DMS79 (cell line): ENCODE results near the gene NELFB.
"Not testable (repeated sequence)": the region's sequence is repeated elsewhere in the genome, so short reads cannot be mapped to it uniquely, and the experiment has no call there.

Experiments used
- DNase-seq: peaks from one replicate; lab custom pipeline; 2025; lab: John Stamatoyannopoulos, UW

The NELFB gene

GRCh38 chr9:137234758-137235423 is 20.2 kb upstream of the NELFB start:
- DNase-seq, result no peak

DNA sequence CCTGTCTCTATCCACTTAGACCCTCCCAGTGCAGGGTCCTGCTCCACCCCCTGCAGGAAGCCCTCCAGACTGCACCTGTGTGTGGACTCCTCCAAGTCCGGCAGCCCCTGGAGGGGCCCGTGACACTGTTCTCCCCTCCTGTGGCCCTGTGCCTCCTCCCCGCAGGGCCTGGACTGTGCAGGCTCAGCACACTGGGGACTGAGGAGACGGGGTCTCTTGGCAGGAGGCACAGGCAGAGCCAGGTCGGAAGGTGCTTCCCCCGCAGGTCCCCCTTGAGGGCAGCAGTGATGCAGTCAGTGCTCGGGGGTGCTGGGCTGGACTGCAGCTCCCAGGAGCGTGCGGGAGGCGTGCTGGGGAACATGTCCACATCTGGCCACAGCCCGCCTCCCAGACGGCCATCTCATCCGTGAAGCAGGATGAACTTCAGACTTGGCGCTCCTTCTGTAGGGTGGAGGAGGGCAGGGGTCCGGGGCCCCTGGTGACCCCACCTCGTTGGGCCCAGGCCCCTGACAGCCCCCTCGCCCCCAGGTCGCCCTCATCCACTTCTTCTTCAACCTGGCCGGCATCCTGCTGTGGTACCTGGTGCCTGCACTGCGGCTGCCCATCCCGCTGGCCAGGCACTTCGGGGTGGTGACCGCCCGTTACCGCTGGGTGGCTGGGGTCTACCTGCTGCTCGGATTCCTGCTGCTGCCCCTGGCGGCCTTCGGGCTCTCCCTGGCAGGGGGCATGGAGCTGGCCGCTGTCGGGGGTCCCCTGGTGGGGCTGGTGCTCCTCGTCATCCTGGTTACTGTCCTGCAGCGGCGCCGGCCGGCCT is 19.5 kb upstream of the NELFB start:
- no peak for DNase-seq

GRCh38 chr9:137236238-137236935 is 18.7 kb upstream of the NELFB start:
- DNase-seq, result peak; percentile 71

- DNase-seq, result no peak
These were observed 18.1 kb upstream of the NELFB start for GRCh38 chr9:137236936-137237421.

DNA sequence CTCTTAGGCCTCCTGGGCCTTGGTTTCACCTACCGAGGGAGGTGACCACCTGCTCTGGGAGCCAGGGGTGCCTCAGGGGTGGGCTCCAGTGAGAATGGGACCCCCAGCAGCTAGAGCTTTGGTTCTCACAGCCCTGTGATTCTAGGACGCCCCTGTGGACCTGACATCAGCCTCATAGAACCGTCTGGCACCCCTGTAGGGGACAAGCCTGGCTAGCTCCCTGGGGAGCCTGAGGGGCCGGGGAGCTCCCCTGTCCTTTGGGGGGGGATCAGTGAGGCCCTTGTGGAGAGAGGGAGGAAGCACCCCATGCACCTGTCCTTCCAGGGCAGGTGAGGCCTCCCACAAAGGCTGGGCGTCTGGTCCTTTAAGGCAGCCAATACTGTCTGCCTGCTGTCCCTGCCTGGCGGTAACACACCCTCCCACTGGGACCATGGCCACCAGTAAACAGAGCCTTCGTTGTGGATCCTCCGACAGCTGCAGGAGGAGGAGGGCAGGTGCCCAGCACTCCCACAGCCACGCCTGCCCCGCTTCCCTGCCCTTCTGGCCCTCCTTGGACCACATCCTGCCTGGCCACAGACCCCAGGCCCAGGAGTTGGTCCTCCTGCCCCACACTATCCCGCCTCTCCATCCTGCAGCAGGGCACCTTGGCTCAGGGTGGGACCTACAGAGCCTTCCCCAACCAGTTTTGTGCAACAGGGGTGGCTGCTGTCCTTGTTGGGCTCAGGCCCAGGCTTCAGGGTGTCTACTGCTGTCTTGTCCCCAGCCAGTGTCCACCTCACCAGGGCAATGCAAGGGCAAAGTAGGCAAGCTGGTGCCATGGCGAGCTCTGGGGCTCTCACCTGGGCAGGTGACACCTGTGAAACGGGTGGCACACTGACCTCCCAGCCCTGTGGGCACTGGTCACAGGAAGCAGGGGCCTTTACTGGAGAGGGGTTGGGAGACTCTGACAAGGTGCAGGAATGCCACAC is 17.1 kb upstream of the NELFB start:
- DNase-seq, result no peak

DNA sequence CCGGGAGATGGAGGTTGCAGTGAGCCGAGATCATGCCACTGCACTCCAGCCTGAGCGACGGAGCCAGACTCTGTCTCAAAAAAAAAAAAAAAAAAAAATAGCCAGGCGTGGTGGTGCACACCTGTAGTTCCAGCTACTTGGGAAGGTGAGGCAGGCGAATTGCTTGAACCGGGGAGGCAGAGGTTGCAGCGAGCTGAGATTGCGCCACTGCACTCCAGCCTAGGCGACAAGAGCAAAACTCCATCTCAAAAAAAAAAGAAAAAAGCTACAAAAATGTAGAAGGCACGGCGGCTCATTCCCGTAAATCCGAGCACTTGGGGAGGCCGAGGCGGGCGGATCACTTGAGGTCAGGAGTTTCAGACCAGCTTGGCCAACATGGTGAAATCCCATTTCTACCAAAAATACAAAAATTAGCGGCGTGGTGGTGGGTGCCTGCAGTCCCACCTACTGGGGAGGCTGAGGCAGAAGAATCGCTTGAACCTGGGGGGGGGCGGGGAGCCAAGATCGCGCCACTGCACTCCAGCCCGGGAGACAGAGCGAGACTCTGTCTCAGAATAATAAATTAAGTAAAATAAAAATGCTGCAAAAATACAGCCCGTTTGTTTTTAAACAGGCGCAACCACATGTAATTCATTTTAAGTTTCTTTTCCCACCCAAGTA is 15.5 kb upstream of the NELFB start:
- DNase-seq, result not testable (repeated sequence)

- DNase-seq, result peak; percentile 31
These were observed 14.7 kb upstream of the NELFB start for GRCh38 chr9:137240318-137240840.

DNA sequence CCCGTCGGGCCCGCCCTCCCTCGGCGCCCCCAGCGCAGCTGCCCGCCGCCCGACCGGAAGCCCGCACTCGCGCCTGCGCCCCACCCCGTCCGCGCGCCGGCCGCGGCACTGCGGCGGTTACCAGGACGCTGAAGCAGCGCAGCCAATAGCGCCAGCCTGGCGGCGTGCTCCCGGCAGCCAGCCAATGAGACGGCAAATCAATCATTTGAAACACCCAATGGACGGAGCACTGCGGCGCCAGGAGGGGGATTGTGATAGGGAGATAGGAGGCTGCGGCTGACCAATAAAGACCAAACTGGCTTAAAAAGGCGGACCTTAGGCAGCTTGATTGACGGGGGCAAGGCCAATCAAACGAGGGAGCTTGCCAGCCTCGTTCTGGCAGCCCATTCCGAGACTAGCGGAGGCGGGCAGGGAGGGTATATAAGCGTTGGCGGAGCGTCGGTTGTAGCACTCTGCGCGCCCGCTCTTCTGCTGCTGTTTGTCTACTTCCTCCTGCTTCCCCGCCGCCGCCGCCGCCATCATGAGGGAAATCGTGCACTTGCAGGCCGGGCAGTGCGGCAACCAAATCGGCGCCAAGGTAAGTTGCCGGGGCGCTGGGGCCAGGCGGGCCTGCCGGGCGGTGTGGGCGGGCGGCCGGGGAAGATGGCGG is 14.2 kb upstream of the NELFB start, which contains the start of gene TUBB4B:
Gene TUBB4B (plus strand): TSS at position 447 of the 649 bp plus-strand sequence. CDS start 74 bp downstream, at position 521.
- DNase-seq, result peak; percentile 99

DNA sequence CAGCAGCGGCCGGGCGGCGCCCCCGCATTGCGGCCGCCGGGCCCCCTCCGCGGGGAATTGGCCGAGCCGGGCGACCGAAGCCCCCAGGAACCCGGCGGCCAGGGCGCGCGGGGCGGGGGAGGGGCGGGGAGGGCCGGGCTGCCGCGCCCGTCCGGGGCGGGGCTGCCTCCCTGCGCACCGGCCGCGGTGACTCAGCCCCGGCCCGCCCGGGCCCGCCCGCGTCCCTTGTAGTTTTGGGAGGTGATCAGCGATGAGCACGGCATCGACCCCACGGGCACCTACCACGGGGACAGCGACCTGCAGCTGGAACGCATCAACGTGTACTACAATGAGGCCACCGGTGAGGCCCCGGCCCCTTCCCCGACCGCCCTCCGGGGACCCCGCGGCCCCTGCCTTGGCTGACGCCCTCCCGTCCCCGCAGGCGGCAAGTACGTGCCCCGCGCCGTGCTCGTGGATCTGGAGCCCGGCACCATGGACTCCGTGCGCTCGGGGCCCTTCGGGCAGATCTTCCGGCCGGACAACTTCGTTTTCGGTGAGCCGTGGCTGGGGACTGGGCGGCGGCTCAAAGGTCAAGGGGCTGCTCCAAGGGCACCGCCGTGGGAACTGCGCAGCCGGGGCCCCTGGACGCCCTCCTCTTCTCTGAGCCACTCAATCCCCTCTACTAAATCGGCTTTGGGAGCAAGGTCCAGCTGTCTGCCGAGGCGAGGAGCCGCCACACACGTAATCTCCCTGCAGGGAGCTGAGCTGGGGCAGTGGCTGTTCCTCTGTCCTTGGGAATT is 13.4 kb upstream of the NELFB start:
- DNase-seq, result no peak

GRCh38 chr9:137242269-137243203 is 12.6 kb upstream of the NELFB start:
- DNase-seq, result no peak

GRCh38 chr9:137243266-137243625 is 11.9 kb upstream of the NELFB start:
- DNase-seq, result not testable (repeated sequence)

DNA sequence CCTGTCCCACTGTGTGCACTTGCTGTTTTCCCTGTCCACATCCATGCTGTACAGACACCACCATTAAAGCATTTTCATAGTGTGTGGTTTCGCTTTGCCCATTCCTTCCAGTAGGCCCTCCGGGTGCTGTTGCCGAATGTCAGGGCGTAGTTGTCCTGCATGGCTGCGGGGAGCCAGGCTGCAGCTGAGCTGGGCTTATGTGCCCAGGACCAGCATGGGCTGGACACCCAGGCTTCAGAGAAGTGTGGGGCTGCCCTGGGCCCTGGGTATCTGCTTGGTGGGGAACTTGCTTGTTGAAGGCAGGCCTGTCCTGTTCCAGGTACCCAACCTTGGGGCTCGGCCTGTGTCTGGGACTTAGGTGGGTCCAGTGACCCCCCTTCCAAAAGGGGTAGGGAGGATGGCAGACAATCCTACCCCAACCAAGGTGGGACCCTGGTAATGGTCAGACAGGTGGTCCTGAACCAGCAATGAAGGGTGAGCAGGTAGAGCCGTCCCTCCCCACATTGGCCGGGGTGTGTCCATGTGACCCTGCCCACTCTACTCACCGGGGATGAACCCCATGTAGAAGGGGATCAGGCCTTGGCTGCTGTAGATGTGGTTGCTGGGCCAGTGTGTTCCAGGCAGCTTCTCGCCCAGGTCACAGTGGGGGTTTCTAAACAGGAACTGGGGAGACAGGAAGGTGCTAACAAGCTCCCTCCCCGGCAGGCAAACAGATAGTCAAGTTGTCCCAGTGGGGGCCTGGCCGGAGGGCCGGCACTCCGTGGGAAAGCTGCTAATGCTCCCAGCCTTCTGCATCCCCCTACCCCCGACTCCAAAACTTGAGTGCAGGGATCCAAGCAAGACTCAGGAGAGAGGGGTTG is 11.3 kb upstream of the NELFB start:
- DNase-seq, result no peak

GRCh38 chr9:137244486-137245449 is 10.4 kb upstream of the NELFB start:
- DNase-seq, result peak; percentile 74

DNA sequence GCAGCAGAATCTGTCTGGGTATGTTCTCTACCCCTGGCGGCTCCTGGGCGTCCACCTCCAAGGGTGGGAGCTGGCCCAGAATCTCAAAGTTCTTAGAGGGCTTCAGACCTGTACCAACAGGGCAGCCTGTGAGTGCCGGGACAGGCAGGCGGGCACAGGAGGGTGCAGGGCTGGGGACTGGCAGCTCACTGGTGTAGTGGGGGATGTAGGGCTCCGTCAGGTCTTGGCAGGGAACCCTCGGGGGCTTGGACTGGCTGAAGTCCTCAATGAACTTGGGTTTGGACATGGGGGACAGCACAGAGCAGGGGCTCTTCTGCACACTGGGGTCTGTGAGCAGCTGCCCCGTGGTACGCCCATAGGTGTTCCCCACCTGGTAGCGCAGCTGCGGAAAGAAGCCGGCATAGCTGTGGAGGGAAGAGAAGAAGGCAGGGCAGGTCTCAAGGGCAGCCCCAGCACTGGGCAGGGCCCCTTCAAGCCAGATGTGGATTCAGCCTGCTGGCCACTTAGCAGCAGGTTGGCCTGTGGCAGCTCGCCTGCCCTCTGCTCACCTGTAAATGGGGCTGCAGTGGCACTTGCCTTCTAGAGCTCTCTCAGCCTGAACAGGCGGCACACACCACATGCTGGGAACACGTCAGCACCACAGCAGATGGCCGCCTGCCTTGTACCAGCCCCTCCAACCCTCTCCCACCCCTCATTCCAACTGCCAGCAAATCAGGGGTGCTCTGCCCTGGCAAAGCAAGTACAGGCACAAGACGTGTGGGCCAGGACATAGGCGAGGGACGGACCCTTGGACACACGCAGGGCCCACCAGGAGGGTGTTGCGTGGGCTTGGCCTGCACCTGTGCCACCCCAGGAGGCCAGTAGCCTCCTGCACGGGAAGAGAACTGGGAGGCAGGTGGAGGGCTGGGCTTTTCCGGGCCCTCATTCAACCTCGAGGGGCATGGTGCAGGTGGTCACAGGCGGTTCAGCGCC is 9.4 kb upstream of the NELFB start:
- peak; percentile 76 for DNase-seq
